ENCODE data around the gene GLIS2.

GRCh38 chr16:4293181-4293716 is 22.6 kb upstream of the GLIS2 start:
- TF ChIP-seq, protein P1, sequence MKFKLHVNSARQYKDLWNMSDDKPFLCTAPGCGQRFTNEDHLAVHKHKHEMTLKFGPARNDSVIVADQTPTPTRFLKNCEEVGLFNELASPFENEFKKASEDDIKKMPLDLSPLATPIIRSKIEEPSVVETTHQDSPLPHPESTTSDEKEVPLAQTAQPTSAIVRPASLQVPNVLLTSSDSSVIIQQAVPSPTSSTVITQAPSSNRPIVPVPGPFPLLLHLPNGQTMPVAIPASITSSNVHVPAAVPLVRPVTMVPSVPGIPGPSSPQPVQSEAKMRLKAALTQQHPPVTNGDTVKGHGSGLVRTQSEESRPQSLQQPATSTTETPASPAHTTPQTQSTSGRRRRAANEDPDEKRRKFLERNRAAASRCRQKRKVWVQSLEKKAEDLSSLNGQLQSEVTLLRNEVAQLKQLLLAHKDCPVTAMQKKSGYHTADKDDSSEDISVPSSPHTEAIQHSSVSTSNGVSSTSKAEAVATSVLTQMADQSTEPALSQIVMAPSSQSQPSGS (CRISPR knock-in tag; IDR thresholded peaks at IDR 0.05; ENCODE audit: borderline replicate concordance, low read depth), result no peak
- TF ChIP-seq ERG (CRISPR knock-in tag; IDR thresholded peaks at IDR 0.05) (no peak), KAT7 (CRISPR knock-in tag; IDR thresholded peaks at IDR 0.05; ENCODE audit: borderline replicate concordance) (no peak)
